Adrenal gland (tissue), 12 donors: ENCODE data around the gene CPNE8. TPM values are rescaled to one million over a fixed set of nuclear protein-coding genes. Genes with fewer than 3 reads are reported as not detected.

Experiments used
- DNase-seq, 7 donors: peaks; one replicate each; pipeline ENCODE4 v3.0.0-alpha.2; 2019 to 2020
- H3K27ac ChIP-seq, 5 donors: fragments of 200-600 bp; sonication (generic) in 4 of 5; 1 replicate in 3 of 5; 2 replicates in 2 of 5; pipeline versions ENCODE4 v1.5.1 to v1.8.0; 2016 to 2020; ENCODE audit warnings: mild to moderate bottlenecking in 1 of 5
- H3K27me3 ChIP-seq: fragments of 200-600 bp; 2 replicates; pipeline ENCODE4 v1.8.0; 2021
- H3K36me3 ChIP-seq, 2 donors: fragments of 200-600 bp; replicated peaks in 1 of 2; 1 replicate in 1 of 2; 2 replicates in 1 of 2; pipeline versions ENCODE4 v1.5.1 to v1.8.0; 2018 to 2022
- H3K4me1 ChIP-seq, 2 donors: fragments of 200-600 bp; replicated peaks in 1 of 2; 1 replicate in 1 of 2; 2 replicates in 1 of 2; pipeline versions ENCODE4 v1.5.1 to v1.8.0; 2018 to 2021
- H3K4me3 ChIP-seq, 4 donors: fragments of 200-600 bp; sonication (generic) in 3 of 4; one replicate each; pipeline ENCODE4 v1.5.1; 2016 to 2018
- H3K9me3 ChIP-seq, 3 donors: fragments of 200-600 bp; sonication (generic) in 1 of 3; replicated peaks in 1 of 3; 1 replicate in 2 of 3; 2 replicates in 1 of 3; pipeline versions ENCODE4 v1.5.1 to v1.8.0; 2016 to 2021
- POLR2A ChIP-seq, 2 donors: fragments of 450-650 bp; IDR thresholded peaks; one replicate each; pipeline ENCODE4 v1.6.1; 2017; ENCODE audit warnings: antibody characterized with exemption in 2 of 2, mild to moderate bottlenecking in 2 of 2, moderate library complexity in 1 of 2
- WGBS, 4 donors: extraction: QIAGEN DNeasy Blood & Tissue Kit in 2 of 4; methylation state at CpG; one replicate each; pipeline versions ENCODE4 v1.1.5 to v1.1.7; 2013 to 2017; 5-methylcytosine and 5-hydroxymethylcytosine counted together
- intact Hi-C, 2 donors: fragments of 100-400 bp; cut with DNase I; formaldehyde crosslinking; loops; one replicate each; pipeline versions ENCODE4 v1.14.1 to v1.15.0; 2022 to 2023
- polyA plus RNA-seq, 3 donors: library from polyadenylated mRNA; stranded (reverse); fragments of 200-250 nt in 2 of 3; fragments of 350-450 nt in 1 of 3; fragmentation: Illumina TruSeq in 1 of 3; extraction: RNeasy Lipid Tissue Mini Kit (QIAGEN cat#74804) in 1 of 3; gene quantifications; one replicate each; pipeline ENCODE4 v1.2.3, GENCODE V29; 2013 to 2014
- total RNA-seq, 9 donors: library from RNA; depleted of rRNA in 4 of 9; stranded (reverse); fragments of >200 nt in 4 of 9; fragments of 120-200 nt in 1 of 9; fragmentation: NEBNext Ultra II Directional in 1 of 9; extraction: Animal tissue kit (Norgen Biotek cat#: 25700) in 1 of 9; gene quantifications; one replicate each; pipeline versions ENCODE4 v1.1.0 to v1.2.4, GENCODE V29; 2013 to 2023
- TF ChIP-seq, protein P1 (sequence below), 6 experiments: fragments of 450-650 bp in 4 of 6; fragments of 200-600 bp in 2 of 6; sonication (generic) in 1 of 6; IDR thresholded peaks; 1 replicate in 5 of 6; 2 replicates in 1 of 6; pipeline versions ENCODE4 v1.5.1 to v1.8.0; 2016 to 2021; ENCODE audit warnings: antibody characterized with exemption in 6 of 6, mild to moderate bottlenecking in 2 of 6, moderate library complexity in 1 of 6
- donor health status: healthy with polysubstance abuse.
- donor health status: Bipolar disorder and iron deficiency.
- donor health status: DM: yes; HTN: yes; CAD: no.
- donor health status: DM: no; HTN: no; CAD: no.
- donor health status: DM: no; HTN: no; CAD: no.
- donor health status: DM: yes; HTN: yes; CAD: no.

CPNE8 gene
- total and polyA plus RNA-seq, 12 donors: 5.8 to 36.3 (median 17.4) TPM

DNA sequence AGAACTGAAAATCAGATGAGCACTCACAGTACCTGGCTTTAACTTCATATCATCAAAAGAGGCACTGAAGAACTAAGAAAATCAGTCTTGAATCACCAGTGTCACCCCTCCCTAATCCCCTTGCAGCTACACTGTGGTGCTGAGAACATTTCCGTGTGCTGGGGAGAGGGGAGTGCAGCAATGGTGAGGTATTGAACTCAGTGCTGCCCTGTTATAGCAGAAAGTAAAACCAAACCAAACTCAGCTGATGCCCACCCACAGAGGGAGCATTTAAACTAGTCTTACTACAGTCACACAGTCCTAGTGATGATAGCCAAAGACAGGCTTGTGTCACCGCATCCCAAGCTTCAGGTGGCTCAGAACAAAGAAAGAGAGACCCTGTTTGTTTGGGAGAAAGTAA, 122.1 kb downstream of the CPNE8 start:
- DNase-seq: no peak
- peaks cover 0 to 8% of the 10 kb centered on the region in 2 donors for H3K4me1 ChIP-seq
- no peak overlapping the region for H3K4me3 ChIP-seq
- no peaks in the 10 kb centered on the region for H3K27me3 ChIP-seq
- 25 to 83% (median 57%) methylated on average over 2 of the region's 2 CpGs for WGBS, 4 donors
- no peaks in the 10 kb centered on the region for H3K9me3 ChIP-seq
- intact Hi-C loops: no loop called here
- H3K36me3 ChIP-seq: no peaks in the 10 kb centered on the region
- no peak overlapping the region for H3K27ac ChIP-seq
- no peak for TF ChIP-seq POLR2A (IDR thresholded peaks at IDR 0.05)
- TF ChIP-seq, protein P1, sequence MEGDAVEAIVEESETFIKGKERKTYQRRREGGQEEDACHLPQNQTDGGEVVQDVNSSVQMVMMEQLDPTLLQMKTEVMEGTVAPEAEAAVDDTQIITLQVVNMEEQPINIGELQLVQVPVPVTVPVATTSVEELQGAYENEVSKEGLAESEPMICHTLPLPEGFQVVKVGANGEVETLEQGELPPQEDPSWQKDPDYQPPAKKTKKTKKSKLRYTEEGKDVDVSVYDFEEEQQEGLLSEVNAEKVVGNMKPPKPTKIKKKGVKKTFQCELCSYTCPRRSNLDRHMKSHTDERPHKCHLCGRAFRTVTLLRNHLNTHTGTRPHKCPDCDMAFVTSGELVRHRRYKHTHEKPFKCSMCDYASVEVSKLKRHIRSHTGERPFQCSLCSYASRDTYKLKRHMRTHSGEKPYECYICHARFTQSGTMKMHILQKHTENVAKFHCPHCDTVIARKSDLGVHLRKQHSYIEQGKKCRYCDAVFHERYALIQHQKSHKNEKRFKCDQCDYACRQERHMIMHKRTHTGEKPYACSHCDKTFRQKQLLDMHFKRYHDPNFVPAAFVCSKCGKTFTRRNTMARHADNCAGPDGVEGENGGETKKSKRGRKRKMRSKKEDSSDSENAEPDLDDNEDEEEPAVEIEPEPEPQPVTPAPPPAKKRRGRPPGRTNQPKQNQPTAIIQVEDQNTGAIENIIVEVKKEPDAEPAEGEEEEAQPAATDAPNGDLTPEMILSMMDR (IDR thresholded peaks at IDR 0.05): no peak

DNA sequence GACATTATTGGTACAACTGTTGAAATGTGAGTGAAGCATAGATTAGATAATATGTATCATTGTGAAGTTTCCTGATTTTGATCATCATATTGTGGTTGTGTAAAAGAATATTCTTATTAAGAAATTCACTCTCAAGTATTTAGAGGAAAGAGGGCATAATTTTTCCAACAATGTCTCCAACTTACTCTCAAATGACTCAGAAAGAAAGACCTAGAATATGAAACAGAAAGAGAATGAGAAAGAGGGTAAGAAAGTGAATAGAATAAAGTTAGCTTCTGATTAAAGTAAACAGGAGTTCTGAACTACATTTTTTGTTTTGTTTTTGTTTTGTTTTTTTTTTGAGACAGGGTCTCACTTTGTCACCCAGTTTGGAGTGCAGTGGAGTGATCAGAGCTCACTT, 123.0 kb downstream of the CPNE8 start:
- Histone ChIP-seq H3K27ac (no peak overlapping the region), H3K36me3 (no peaks in the 10 kb centered on the region), H3K9me3 (no peaks in the 10 kb centered on the region), H3K4me1 (peaks cover 0 to 8% of the 10 kb centered on the region in 2 donors), H3K27me3 (no peaks in the 10 kb centered on the region), H3K4me3 (peak overlapping the region in 1 of 4 donors; percentile 6)
- intact Hi-C loops: no loop called here
- DNase-seq: no peak
- TF ChIP-seq POLR2A (IDR thresholded peaks at IDR 0.05): no peak
- TF ChIP-seq, protein P1 (IDR thresholded peaks at IDR 0.05): no peak

DNA sequence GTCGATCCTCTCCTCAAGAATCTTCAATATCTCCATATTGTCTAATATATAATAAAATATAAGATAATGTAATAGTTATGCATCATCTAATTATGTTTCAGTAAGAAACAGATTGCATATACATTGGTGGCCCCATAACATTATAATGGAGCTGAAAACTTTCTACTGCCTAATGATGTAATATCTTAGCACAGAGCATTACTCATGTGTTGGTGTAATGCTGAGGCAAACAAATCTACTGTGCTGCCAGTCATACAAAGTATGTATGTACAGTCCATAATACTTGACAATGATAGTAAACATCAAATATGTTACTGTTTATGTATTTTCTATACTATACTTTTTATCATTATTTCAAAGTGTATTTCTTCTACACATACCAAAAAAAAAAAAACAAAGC, 128.7 kb downstream of the CPNE8 start:
- DNase-seq: no peak
- Histone ChIP-seq H3K9me3 (no peaks in the 10 kb centered on the region), H3K4me1 (no peaks in the 10 kb centered on the region), H3K36me3 (no peaks in the 10 kb centered on the region), H3K27me3 (no peaks in the 10 kb centered on the region), H3K27ac (no peak overlapping the region), H3K4me3 (no peak overlapping the region)
- 94 to 100% (median 97%) methylated on average over 1 of the region's 1 CpG for WGBS, 4 donors
- intact Hi-C loops: no loop called here
- TF ChIP-seq, protein P1 (IDR thresholded peaks at IDR 0.05): no peak
- TF ChIP-seq POLR2A (IDR thresholded peaks at IDR 0.05): no peak

DNA sequence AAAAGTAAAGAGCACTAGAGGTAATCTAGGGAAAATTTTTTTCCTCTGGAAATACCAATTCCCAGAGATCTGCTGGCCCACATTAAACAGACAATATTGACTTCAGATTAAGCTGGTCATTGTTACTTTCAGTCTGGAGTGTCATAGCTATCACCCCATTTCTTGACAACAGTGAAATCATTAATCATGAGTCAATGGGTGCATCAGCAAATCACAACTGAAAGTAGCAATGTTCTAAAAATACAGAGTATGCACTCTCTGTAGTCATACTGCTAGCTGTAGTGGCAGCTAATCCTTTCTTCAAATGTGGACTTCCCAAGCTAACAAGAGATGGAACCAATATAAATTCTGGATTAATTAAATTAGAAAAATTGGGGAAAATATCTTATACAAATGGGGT, 129.9 kb downstream of the CPNE8 start:
- no peaks in the 10 kb centered on the region for H3K27me3 ChIP-seq
- no peak overlapping the region for H3K27ac ChIP-seq
- intact Hi-C loops: no loop called here
- H3K4me1 ChIP-seq: no peaks in the 10 kb centered on the region
- DNase-seq: no peak
- TF ChIP-seq, protein P1 (IDR thresholded peaks at IDR 0.05): no peak
- TF ChIP-seq POLR2A (IDR thresholded peaks at IDR 0.05): no peak
- no peaks in the 10 kb centered on the region for H3K36me3 ChIP-seq
- no peaks in the 10 kb centered on the region for H3K9me3 ChIP-seq
- H3K4me3 ChIP-seq: no peak overlapping the region
